NOMO-1 treated with DMSO at 0.1 percent for 48 hours (cell line): ENCODE results near the gene ATP5ME.
"Not testable (repeated sequence)": the region's sequence is repeated elsewhere in the genome, so short reads cannot be mapped to it uniquely, and the experiment has no call there.

ENCODE experiments used
- DNase-seq: peaks from one replicate; lab custom pipeline; 2025; ENCODE audit not compliant: unreplicated experiment; lab: John Stamatoyannopoulos, UW

Gene ATP5ME

GRCh38 chr4:671769-672168, 2.3 kb downstream of the ATP5ME start:
- no peak for DNase-seq

GRCh38 chr4:669806-670559, 4.1 kb downstream of the ATP5ME start:
- not testable (repeated sequence) for DNase-seq

- DNase-seq: not testable (repeated sequence)
Observed at GRCh38 chr4:668219-668618, 5.9 kb downstream of the ATP5ME start.

GRCh38 chr4:667545-667925, 6.5 kb downstream of the ATP5ME start:
- no peak for DNase-seq

- no peak for DNase-seq
Observed at GRCh38 chr4:666822-667544, 7.1 kb downstream of the ATP5ME start.

GRCh38 chr4:666436-666810, 7.7 kb downstream of the ATP5ME start:
- DNase-seq: no peak

- no peak for DNase-seq
Observed at GRCh38 chr4:665751-666435, 8.2 kb downstream of the ATP5ME start.

- DNase-seq: no peak
Observed at GRCh38 chr4:665381-665750, 8.7 kb downstream of the ATP5ME start.

GRCh38 chr4:664713-665231, 9.3 kb downstream of the ATP5ME start:
- no peak for DNase-seq

GRCh38 chr4:663438-664428, 10.3 kb downstream of the ATP5ME start:
- DNase-seq: no peak

- DNase-seq: no peak
Observed at GRCh38 chr4:663046-663437, 11.0 kb downstream of the ATP5ME start.

GRCh38 chr4:661881-662761, 12.0 kb downstream of the ATP5ME start:
- DNase-seq: no peak

GRCh38 chr4:661231-661630, 12.8 kb downstream of the ATP5ME start:
- no peak for DNase-seq

GRCh38 chr4:660401-660800, 13.7 kb downstream of the ATP5ME start:
- DNase-seq: no peak

GRCh38 chr4:659851-660250, 14.2 kb downstream of the ATP5ME start:
- DNase-seq: no peak

GRCh38 chr4:658681-659667, 15.1 kb downstream of the ATP5ME start:
- DNase-seq: no peak

GRCh38 chr4:657834-658667, 16.0 kb downstream of the ATP5ME start:
- DNase-seq: no peak
